Stimulated activated CD4-positive, alpha-beta T cell treated with anti-CD3 and anti-CD28 coated beads, Interleukin-12 subunit alpha, Interleukin-12 subunit beta, amount 100 ng/mL, for 48 hours (primary cell): ENCODE results near the gene SPATA7.
"Not testable (repeated sequence)": the region's sequence is repeated elsewhere in the genome, so short reads cannot be mapped to it uniquely, and the experiment has no call there.

Experiments
- DNase-seq, 3 donors: peaks; one replicate each; pipeline ENCODE4 v3.0.0-alpha.2; 2020; ENCODE audit warnings: low read depth in 2 of 3, low spot score in 1 of 3

SPATA7 gene

GRCh38 chr14:88385212-88386101 lies at the start of gene SPATA7:
Gene SPATA7 (plus strand): TSS chr14:88385657. CDS start chr14:88385819, 162 bp downstream.
- peak; percentile 71 to 82 (median 73) for DNase-seq

- DNase-seq: no peak
These were observed 45.1 kb upstream of the SPATA7 start for GRCh38 chr14:88340357-88340756.

GRCh38 chr14:88342980-88343379 lies 42.5 kb upstream of the SPATA7 start:
- no peak for DNase-seq

GRCh38 chr14:88346048-88346639 lies 39.3 kb upstream of the SPATA7 start:
- no peak for DNase-seq

- DNase-seq: no peak
These were observed 36.9 kb upstream of the SPATA7 start for GRCh38 chr14:88348546-88348945.

GRCh38 chr14:88351966-88352691 lies 33.3 kb upstream of the SPATA7 start:
- no peak for DNase-seq

- DNase-seq: no peak
These were observed 32.8 kb upstream of the SPATA7 start for GRCh38 chr14:88352698-88353097.

GRCh38 chr14:88354358-88354757 lies 31.1 kb upstream of the SPATA7 start:
- DNase-seq: no peak

GRCh38 chr14:88359500-88359899 lies 26.0 kb upstream of the SPATA7 start:
- no peak for DNase-seq

- DNase-seq: no peak
These were observed 21.8 kb upstream of the SPATA7 start for GRCh38 chr14:88363644-88364043.

GRCh38 chr14:88364710-88365413 lies 20.6 kb upstream of the SPATA7 start:
- DNase-seq: no peak

- no peak for DNase-seq
These were observed 16.0 kb upstream of the SPATA7 start for GRCh38 chr14:88369496-88369895.

GRCh38 chr14:88379706-88380343 lies 5.6 kb upstream of the SPATA7 start:
- no peak for DNase-seq

GRCh38 chr14:88380405-88380804 lies 5.1 kb upstream of the SPATA7 start:
- DNase-seq: no peak

GRCh38 chr14:88381634-88382033 lies 3.8 kb upstream of the SPATA7 start:
- DNase-seq: not testable (repeated sequence)

GRCh38 chr14:88384718-88385117 lies 739 bp upstream of the SPATA7 start:
- no peak for DNase-seq

- no peak for DNase-seq
These were observed 868 bp downstream of the SPATA7 start for GRCh38 chr14:88386256-88386794.

GRCh38 chr14:88388741-88389282 lies 3.4 kb downstream of the SPATA7 start:
- no peak for DNase-seq

- DNase-seq: no peak
These were observed 7.2 kb downstream of the SPATA7 start for GRCh38 chr14:88392609-88393008.

- no peak for DNase-seq
These were observed 25.6 kb downstream of the SPATA7 start for GRCh38 chr14:88411039-88411438.
